Erythroblast (primary cell): ENCODE measurements around the gene FAM240B.

Experiments used
- DNase-seq, 2 experiments: peaks; one replicate each; lab custom pipeline; 2025; lab: John Stamatoyannopoulos, UW
- GATA1 ChIP-seq: IDR thresholded peaks from 2 replicates; pipeline ENCODE4 v1.6.1; 2011; ENCODE audit warnings: low read depth, mild to moderate bottlenecking, control low read depth, low read length, moderate library complexity
- POLR2A ChIP-seq: IDR thresholded peaks from 2 replicates; pipeline ENCODE4 v1.6.1; 2011; ENCODE audit warnings: mild to moderate bottlenecking, low read length

Gene FAM240B

DNA sequence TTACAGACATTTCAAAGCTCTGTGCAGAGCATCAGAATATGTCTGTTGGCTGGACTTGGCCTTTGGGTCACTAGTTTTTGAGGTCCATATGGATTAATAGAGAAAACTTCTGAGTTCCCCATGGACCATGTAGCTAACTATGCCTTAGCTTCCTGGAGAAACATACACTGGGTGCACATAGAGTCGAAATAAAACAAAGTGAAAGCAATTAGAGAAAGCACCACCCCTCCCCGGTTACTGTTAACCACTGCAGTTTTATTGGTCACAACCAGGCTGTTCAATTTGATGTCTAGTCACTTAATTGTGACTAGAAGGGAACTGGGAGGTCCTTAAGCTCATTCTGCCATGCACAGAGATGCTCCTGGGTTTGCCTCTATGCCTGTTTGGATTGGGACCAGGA, 4.2 kb downstream of the FAM240B start:
- DNase-seq = no peak
- TF ChIP-seq POLR2A = no peak
- no peak for TF ChIP-seq GATA1

DNA sequence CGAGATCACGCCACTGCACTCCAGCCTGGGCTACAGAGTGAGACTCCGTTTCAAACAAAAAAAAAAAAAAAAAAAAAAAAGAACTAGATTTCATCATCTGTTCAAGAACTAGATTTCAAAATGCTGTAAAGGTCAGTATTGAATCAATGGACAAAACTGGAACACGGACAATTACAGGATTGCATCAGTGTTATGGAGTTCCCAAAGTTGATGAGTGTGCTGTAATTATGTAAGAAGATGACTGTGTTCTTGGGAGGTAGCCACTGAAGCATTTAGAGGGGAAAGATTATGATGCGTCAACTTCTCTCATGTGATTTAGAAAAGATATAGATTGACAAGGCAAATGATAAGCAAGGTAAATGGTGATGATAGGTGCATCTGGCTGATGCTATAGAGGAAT, 6.5 kb downstream of the FAM240B start:
- DNase-seq = no peak
- TF ChIP-seq GATA1 (no peak), POLR2A (no peak)

DNA sequence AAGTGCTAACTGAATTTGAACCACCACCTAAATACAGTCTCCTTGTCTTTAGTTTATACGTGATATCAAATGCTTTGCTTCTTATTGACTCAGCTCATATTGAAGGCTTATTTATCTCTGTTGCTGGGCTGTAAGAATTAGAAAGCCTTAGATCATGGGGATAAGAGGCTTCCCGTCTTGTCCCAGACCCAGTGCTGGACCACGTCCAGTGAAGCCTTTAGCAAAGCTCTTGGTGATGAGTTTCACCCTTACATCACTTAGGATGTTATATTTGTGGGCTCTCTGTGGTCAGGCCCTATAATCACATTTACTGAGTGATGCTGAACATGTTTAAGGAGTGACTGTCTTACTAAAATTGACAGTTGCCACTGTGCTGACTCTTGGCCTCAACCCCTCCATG, 11.2 kb downstream of the FAM240B start:
- TF ChIP-seq GATA1 (no peak), POLR2A (no peak)
- DNase-seq = no peak

DNA sequence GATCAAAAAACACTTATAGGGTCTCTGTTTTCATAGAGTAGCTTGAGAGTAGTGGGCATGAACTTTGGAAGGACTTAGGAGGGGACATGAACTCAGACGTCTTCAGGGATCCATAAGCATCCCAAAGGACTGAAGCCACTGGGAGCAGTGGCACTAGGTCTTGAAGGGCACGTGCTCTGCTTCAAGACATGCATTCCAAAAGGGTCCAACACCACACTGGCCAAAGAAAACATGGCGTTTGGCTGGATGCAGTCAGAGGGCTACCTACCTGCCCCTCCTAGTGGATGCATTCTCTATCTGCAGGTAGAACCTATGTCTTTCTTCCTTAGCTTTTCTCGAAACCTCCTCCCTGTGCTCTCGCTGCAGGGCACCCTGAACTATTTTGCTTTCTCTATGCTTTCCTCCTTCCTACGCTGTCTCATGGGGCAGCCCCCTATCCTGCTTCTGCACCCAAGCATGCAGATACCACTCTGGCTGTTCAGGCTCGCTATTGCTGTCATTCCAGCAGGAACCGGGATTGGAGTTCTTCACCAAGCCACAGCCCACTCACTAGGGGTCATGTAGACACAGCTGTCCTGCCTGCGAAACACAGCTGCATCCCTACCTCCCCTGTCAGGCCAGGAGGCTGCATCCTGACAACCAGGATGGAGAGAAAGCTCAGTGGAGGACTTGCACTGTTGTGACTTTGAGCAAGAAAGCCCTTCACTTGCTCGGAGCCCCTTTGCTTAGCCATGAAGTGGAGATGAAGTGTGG, 11.9 kb downstream of the FAM240B start:
- no peak for TF ChIP-seq POLR2A
- TF ChIP-seq GATA1 = no peak
- peak in 1 of 2 experiments; percentile 4 for DNase-seq

DNA sequence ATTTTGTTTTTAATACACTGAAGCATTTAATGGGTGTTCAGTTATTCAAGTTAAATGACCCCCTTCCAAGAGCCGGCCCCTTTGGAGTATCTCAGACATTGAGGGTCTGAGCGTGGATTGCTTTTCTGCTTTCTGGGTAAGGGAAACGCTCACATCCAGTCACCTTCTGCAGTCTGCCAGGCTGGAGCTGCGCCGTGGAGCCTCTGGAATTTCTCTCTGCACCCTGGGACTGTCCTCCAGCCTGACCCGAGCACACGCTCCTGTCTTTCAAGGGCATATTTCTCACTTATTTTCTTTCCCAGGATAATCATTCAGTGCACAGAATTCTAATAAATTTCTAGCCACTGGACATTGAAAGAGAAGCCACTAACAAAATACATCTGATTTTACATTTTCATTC, 13.4 kb downstream of the FAM240B start:
- no peak for DNase-seq
- TF ChIP-seq GATA1 = no peak

DNA sequence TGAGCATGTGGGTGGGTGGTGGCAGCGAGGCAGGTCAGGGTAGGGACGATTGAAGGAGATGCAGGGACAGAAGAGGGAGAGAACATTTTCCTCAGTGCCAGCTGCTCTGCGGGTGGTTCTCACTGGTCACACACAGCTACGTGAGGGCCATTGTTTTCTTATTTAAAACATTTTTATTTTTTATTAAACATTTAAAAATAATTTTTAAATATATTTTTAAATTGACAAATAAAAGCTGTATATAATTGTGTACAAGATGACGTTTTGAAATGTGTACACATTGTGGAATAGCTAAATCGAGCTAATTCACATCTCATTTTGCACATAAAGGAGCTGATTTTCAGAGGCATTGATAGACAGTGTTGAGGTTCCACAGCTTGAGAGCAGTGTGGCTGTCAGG, 14.0 kb downstream of the FAM240B start:
- no peak for TF ChIP-seq GATA1
- TF ChIP-seq POLR2A = no peak
- no peak for DNase-seq

DNA sequence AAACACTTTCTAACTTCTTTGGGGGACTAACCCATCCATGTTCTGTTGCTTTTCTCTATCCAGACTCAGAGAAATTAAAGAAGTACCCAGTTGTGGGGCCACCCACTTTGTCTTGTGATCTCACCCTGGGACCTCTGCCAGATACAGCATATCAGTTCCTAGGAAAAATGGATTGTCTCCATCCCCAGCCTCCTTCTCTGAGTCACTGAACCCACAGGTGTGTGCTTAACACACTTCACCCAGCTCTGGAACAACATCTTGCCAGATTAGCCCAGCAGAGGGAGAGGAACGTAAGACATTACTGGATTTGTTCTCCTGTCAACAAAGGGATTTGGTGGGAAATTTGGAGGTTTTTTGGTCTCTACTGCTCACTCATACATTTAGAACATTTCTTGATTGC, 19.2 kb downstream of the FAM240B start:
- TF ChIP-seq GATA1 (no peak), POLR2A (no peak)
- DNase-seq = no peak

DNA sequence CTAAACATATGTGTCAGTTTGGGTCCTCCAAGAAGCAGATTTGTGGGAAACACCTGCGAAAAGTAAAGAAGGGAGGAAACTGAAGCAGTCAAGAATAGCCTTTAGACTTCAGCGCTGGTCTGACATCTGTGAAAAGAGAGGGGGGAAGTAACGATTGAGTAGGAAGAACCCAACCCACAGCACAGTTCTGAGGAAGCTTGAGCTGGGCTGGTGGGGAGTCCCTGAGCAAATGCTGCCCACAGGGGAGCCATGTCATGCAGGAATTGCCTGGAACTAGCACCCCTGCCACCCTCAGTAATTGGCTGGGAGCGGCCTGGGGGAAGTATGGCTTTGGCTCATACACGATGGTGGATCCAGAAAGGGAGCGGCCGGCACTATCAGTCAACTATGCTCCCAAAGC, 20.6 kb downstream of the FAM240B start:
- TF ChIP-seq POLR2A = no peak
- TF ChIP-seq GATA1 = no peak
- DNase-seq = no peak

DNA sequence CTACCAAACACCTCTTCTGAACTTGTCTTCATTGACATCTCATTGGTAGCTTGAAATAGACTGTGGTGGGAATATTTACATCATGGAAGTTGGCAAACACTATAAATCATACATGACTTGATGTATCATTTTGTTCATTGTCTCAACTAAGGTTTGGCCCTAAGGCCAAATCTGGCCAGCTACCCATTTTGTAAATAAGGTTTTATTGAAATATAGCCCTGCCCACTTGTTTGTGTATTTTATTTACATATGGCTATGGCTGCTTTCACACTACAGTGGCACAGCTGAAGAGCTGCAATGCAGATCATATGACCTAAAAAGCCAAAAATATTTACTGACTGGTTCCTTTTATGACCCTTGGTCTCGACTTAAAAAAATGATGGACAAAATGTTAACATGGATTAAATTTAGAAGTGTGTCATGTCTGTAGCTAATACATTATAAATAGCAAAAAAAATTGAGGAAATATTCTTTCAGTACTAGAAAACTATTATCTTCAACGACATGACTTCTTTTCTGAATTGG, 22.1 kb downstream of the FAM240B start:
- no peak for TF ChIP-seq GATA1
- TF ChIP-seq POLR2A = no peak
- DNase-seq = no peak

DNA sequence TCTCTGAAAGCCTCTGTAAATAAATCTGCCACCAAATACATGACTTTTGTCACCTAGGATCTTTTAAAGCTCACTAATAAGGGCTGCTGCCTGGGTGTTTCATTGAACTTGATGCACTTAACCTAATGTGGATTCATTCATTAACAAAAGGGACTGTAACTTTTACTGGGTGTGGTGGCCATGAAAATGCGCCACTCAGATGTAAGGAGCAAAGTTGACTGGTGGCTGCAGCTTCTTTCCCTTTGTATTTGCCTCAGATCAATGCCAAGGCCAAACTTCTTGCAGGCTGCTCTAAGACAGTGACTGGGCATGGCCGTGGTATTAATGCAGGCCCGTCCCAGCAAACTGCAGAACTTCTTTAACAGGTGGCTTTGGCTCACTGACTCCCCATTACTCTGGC, 22.9 kb downstream of the FAM240B start:
- no peak for DNase-seq
- TF ChIP-seq GATA1 (no peak), POLR2A (no peak)

DNA sequence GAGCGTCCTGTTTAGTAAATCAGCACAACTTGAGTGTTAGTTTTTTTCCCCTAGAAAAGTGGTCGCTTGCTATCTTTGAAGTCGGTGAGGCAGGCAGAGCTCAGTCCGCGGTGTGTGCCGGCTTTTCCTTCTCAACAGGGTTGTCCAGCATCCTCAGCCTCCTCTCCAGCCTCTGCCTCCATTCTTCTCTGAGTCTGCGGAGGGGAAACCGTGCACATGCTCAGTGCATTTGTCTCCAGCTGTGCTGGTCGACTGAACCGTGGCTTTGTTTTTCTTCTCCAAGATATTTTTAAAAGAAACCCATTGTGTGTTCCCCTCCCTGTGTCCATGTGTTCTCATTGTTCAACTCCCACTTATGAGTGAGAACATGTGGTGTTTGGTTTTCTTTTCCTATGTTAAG, 25.3 kb downstream of the FAM240B start:
- TF ChIP-seq GATA1 = no peak
- no peak for TF ChIP-seq POLR2A
- DNase-seq = no peak

DNA sequence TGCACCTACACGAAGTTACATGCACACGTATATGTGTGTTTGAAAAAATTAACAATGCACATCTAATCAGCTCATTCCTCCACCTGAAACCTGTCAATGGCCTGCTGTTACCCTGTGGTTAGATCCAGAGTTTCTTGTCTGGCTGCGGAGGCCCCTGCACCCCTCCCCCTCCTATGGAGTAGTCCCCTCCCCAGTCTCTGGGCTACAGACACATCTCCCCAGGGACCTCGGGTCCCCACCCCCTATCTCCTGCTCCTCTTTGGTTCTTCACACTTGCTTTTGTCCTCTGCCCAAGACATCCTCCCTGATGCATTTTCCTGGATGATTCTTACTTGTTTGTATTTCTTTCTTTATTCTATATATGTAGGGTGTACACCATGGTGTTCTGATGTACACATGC, 27.2 kb downstream of the FAM240B start:
- no peak for TF ChIP-seq POLR2A
- TF ChIP-seq GATA1 = no peak
- no peak for DNase-seq

DNA sequence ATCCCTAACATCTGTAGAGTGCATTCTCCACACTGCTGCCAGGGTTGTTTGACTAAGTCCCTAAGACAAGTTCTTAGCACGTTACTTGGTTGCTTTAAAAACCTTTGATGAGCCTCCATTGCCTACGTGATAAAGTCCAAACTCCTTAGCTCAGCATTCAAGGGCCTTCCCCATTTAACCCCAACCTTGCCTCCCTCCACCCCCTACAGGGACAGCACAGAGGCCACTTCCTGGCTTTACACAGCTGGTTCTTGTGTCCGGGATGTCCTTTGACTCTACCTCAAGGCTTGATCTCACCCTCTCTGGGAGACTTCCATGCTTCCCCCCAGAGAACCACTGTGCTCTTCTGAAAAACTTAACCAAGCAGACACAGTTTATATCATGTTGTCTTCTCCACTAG, 29.4 kb downstream of the FAM240B start:
- TF ChIP-seq POLR2A (no peak), GATA1 (no peak)
- DNase-seq = no peak

DNA sequence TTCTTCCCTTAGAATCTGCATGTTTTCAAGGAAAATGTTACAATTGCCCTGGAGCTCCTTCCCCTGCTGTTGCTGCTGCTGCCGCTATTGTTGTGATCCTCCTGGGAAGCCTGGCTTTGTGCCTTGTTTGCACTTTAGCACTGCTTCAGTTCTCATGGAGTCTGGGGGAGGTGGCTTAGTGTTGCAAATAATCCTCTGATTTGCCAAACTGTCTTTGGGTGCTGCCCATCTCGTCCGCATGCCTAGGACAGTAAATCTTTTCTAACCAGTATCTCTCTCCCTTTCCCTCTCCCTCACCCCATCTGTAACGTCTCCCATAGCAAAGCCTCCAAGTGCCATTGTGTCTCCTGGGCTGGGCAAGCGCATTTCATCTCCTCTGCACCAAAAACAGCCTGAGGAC, 30.3 kb downstream of the FAM240B start:
- no peak for TF ChIP-seq GATA1
- no peak for TF ChIP-seq POLR2A
- no peak for DNase-seq

DNA sequence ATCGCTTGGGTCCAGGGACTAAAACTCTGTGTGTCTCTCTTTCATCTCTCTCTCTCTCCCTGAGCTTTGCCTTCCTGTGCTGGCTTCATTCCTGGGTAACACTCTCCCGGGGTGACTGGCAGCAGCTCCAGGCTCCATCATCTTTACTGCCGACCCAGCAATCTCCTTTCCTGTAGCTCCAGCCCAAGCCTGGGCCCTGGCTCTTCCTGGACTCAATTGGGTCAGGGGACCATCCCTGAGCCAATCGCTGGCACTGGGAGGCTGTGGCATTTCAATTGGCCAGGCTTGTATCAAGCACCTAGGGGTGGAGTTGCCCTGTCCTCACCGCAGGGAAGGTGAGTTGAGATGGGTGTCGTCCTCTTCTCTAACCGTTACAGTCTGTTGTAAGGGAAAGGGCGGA, 31.9 kb downstream of the FAM240B start:
- DNase-seq = no peak
- TF ChIP-seq POLR2A (no peak), GATA1 (no peak)
